Activated T-cell treated with anti-CD3 and anti-CD28 coated beads for 48 hours (primary cell): ENCODE results near the gene NPRL2.

Experiments
- DNase-seq: peaks from one replicate; pipeline ENCODE4 v3.0.0-alpha.2; 2020; ENCODE audit warnings: low read depth

NPRL2 gene

GRCh38 chr3:50373146-50374051 lies 22.8 kb upstream of the NPRL2 start:
- DNase-seq = no peak

DNA sequence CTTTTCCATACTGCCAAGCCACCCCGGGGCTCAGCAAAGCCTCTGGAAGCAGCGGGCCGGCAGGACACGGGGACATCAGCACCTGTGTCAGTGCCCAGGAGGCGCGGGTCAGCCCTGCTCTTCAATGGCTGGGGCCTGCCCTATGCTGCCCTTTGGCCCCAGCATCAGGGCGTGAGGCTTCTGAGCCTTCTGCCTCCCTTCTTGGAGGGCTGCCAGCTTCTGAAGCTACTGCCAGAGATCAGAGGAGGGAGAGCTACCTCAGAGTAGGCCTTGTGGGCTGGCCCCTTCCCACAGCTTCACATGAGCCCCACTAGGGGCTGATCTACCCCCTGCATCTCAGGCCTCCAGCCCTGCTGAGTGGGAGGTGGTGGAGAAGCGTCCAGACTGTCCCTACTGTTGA lies 21.8 kb upstream of the NPRL2 start:
- DNase-seq = no peak

DNA sequence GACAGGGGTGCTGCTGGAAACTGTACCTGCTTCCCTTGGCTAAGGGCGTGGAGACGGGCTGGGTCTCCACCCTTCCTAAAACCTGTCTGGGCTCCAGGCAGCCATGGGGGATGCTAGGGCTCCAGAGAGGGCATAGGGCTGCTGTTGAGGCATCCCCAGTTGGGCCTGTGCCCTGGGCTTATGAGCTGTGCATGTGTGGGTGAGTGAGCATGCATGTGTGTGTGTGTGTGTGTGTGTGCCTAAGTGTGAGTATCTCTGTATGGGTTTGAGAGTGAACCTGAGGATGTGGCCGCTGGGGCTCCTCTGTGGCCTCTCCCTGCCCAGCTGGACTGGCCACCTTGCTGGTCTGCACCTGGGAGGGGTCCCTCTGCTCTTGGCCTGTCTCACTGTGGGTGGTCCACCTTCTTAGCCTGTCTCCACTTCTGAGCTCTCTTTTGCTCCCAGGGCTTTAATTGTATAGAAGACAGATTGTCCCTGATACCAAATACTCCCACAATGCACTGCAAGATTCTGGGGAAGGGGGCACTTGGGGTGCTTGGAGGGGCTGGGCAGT lies 20.6 kb upstream of the NPRL2 start:
- no peak for DNase-seq

GRCh38 chr3:50370594-50370993 lies 20.0 kb upstream of the NPRL2 start:
- DNase-seq = no peak

DNA sequence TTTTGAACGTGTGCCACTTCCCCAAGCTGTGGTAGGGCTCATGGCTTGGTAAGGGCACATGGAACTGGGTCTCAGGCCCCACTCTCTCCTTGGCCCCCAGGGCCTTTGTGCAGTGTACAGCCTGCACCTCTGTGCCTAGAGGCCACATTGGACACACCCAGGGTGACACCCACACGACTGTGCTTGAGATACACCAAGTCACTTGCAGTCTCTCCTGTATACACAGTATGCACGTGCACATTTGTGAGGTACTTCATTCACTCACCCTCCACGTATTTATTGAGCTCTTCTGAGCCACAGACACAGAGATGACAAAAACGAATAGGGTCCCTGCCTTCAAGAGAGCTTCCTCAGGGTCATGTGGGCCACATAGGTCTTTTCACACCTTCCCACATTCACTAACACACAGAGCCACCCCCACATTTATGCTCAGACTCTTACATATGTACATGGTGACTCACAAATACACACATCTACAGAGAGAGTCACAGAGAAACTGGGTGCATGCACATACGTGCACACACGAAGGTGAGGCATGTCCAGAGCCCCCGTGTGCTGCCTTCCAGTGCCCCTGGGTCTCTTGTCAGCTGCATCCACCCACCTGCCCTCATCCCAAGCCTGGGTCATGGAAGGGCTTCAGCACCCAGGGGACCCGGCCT lies 18.6 kb upstream of the NPRL2 start:
- DNase-seq = no peak

- DNase-seq = no peak
These were observed 15.3 kb upstream of the NPRL2 start for GRCh38 chr3:50365842-50366220.

GRCh38 chr3:50365080-50365841 lies 14.7 kb upstream of the NPRL2 start:
- peak; percentile 91 for DNase-seq

- no peak for DNase-seq
These were observed 14.1 kb upstream of the NPRL2 start for GRCh38 chr3:50364573-50365079.

GRCh38 chr3:50359760-50360110 lies 9.2 kb upstream of the NPRL2 start:
- DNase-seq = no peak

DNA sequence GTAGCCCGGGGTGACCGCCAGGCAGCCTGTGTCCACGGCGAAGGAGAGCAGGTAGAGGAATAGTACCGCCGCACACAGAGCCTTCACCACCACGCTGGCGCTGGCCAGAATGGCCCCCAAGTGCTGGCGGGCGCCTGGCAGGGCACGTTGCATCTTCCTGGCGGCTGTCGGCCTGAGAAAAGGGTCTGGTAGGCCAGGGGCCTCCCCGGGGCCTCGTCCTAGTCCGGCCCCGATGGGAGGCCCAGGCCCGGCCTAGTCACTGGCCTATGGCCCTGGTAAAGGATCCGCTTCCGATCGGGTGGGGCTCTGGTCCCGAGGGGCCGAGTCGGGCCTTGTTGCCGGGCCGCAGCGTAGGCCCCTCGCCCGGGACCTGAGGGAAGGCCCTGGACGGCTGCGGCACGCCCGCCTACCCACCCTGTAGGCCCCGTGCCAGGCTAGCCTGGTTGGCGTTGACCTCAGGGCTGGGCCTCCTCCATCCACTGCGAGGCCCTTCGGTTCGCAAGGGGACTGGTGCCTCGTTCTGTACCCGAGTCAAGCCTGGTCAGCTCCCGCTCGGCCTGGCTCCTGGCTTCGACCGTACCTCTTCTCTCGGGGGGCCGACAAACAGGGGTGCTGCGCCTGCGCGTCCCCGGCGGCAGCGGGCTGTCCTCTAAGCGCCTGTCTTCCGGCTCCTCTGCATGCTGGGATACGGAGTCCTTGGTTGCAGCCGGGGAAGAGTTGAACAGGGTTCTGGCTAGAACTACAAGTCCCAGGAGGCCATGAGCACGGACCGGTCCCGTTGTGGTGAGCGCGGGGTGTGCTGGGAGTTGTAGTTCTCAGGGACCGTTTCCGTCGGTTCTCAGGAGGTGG lies 8.6 kb upstream of the NPRL2 start, which contains the start of gene TMEM115:
TSS of gene TMEM115 (minus strand) at position 611 of the 849 bp plus-strand sequence. CDS start at position 153, 458 bp downstream.
- DNase-seq = peak; percentile 87

- no peak for DNase-seq
These were observed 7.9 kb upstream of the NPRL2 start for GRCh38 chr3:50358355-50358910.

- DNase-seq = no peak
These were observed 6.9 kb upstream of the NPRL2 start for GRCh38 chr3:50357481-50357880.

- DNase-seq = no peak
These were observed 6.0 kb upstream of the NPRL2 start for GRCh38 chr3:50356553-50356952.

DNA sequence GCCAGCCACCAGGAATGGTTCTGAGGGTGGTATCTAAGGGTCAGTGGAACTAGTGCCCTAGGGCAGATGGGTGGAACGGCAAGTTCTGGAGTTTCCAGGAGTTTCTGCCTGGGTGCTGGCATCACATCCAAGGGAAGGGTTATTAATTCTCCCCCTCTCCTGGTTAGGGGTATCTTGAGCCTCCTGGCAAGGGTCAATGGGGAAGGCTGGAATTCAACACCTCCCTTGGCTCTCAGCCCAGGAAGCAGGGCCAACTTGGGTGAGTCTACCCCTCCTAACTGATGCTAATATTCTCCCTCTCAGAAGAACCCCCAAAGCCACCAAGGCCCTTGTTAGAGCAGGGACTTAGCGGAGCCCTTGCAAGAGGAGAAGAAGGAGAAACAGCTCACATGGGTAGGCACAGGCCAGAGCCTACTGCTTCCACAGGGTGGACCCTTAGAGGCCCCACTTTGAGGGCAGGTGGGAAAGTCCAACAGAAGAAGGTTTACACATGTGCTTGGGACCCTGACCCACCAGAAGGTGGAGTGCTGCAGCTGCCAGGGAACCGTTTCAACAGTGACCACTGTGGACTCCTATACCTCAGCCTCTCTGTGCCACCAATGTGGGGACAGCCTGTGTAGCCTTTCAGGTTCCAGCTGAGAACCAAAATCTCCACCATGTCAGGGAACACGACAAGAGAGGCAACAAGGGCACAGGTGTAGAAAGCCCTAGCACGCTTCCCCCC lies 5.4 kb upstream of the NPRL2 start:
- DNase-seq = no peak

- DNase-seq = no peak
These were observed 4.3 kb upstream of the NPRL2 start for GRCh38 chr3:50354850-50355249.

DNA sequence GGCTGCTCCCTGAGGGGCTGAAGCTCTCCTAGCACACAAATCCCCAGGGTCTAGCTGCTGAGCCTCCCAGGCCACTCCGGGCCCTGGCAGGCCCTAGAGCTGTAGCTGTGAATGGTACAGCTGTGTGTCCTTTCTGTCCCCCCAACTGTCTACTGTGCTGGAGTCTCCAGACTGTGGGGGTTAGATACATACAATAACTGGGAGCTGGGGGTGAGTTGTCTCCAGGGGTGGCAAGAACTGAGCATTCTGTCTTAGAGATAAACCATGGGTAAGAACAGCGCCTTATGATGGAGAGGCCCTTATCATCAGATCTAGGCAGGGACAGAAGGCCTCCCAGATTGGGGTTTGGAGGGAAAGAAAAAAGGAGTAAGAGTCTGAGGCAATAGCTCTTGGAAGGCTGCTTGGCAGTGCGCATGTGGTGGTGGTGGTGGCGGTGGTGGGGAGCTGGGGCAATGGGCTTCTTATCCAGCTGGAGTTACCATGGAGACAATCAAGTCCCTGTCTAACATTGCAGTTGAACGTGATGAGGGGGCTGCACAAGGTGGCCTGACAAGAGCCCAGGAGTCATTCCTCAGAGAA lies 3.7 kb upstream of the NPRL2 start:
- no peak for DNase-seq

- no peak for DNase-seq
These were observed 2.9 kb upstream of the NPRL2 start for GRCh38 chr3:50353245-50354004.

- no peak for DNase-seq
These were observed 2.2 kb upstream of the NPRL2 start for GRCh38 chr3:50352781-50353180.

- DNase-seq = no peak
These were observed 735 bp upstream of the NPRL2 start for GRCh38 chr3:50351323-50351697.
